ENCODE data around the gene GTPBP6.

The GTPBP6 gene

DNA sequence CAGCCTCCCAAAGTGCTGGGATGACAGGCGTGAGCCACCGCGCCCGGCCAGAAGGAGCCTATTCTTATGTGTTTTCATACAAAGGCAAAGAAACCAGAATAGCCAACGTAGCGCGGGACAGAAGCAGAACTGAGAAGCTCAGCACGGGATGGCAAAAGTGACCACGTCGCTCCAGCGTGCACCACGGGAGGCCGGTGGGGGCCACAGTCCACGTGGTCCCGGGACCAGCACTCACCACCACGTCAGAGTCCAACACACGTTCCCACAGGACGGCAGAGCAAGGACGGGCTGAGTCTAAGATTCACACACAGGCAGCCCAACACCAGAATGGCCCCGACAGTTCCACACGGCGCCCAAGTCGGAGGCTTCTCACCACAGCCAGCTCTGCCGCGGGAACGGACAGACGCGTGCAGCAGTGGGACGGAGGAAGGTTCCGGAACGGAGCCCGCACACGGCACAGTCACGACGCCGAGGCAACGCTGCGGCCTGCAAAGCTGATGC lies 18.8 kb upstream of the GTPBP6 start:
- H3K4me3 ChIP-seq (ENCODE audit: low read length in 2 of 2) = no peak overlapping the region
- H4K8ac ChIP-seq (ENCODE audit: low read depth, low read length) = no peak overlapping the region
- no peak overlapping the region for H3K9ac ChIP-seq (ENCODE audit: low read depth, low read length, poor library complexity)
- H3K18ac ChIP-seq (ENCODE audit: low read length) = no peak overlapping the region
- H3K36me3 ChIP-seq (replicated peaks in 1 of 2; ENCODE audit: control insufficient read depth in 2 of 2, insufficient read depth in 2 of 2, low read length in 2 of 2) = peaks cover 34 to 72% of the 10 kb centered on the region in 2 donors
- H2AK5ac ChIP-seq (ENCODE audit: low read depth, low read length) = no peak overlapping the region
- WGBS, 2 donors (ENCODE audit: extremely low coverage in 2 of 2, insufficient read length in 2 of 2, insufficient replicate concordance in 1 of 2) = no CpG with 5 or more reads among the region's 38 CpGs
- H2BK12ac ChIP-seq (ENCODE audit: low read length) = no peak overlapping the region
- H3K9me3 ChIP-seq (replicated peaks in 1 of 2; ENCODE audit: control insufficient read depth in 2 of 2, insufficient read depth in 1 of 2, low read depth in 1 of 2, low read length in 2 of 2) = peaks cover 9 to 14% of the 10 kb centered on the region in 2 donors
- H3K27me3 ChIP-seq (ENCODE audit: control insufficient read depth in 3 of 3, insufficient read depth in 3 of 3, low read depth in 1 of 3, low read length in 3 of 3) = no peaks in the 10 kb centered on the region
- no peak overlapping the region for H2BK120ac ChIP-seq (ENCODE audit: low read depth, low read length)
- H3K27ac ChIP-seq (replicated peaks; ENCODE audit: low read length) = no peak overlapping the region
- H3K14ac ChIP-seq (ENCODE audit: low read length) = no peak overlapping the region
- no peak for DNase-seq (ENCODE audit: low spot score)
- peak overlapping the region; percentile 37 for H3K4ac ChIP-seq (ENCODE audit: low read length)
- H3K23ac ChIP-seq (ENCODE audit: low read depth, low read length, poor library complexity) = no peak overlapping the region
- H3K79me1 ChIP-seq (ENCODE audit: low read depth, low read length) = peaks cover 8% of the 10 kb centered on the region
- no peak overlapping the region for H2BK5ac ChIP-seq (ENCODE audit: low read length)
- H2BK15ac ChIP-seq (ENCODE audit: low read length) = no peak overlapping the region
- H2AFZ ChIP-seq (ENCODE audit: low read length) = no peak overlapping the region
- H3K4me2 ChIP-seq (ENCODE audit: insufficient read depth, low read length, poor library complexity, severe bottlenecking) = no peak overlapping the region
- H3K4me1 ChIP-seq (ENCODE audit: control insufficient read depth in 2 of 2, insufficient read depth in 1 of 2, low read depth in 1 of 2, low read length in 2 of 2) = no peaks in the 10 kb centered on the region
- H4K91ac ChIP-seq (ENCODE audit: low read depth, low read length, poor library complexity) = no peak overlapping the region

DNA sequence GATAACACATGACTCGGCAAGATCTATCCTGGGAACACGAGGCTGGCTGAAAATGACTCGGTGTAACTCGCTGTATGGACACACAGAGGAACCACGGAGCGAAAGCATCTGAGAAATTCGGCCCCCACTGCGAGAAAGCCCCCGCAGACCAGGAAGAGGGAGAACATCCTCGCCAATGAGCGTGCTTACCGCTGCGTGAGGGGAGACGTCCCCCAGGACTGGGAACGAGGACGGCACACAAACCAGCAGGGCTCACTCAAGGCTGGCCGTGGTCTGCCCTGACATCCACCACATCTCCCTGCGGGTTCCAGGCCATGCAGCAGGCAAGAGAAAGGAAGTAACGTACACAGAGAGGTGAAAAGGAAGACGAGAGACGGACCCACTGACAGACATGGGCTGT lies 17.6 kb upstream of the GTPBP6 start:
- H3K79me1 ChIP-seq (ENCODE audit: low read depth, low read length) = peaks cover 9% of the 10 kb centered on the region
- H2BK12ac ChIP-seq (ENCODE audit: low read length) = no peak overlapping the region
- H4K91ac ChIP-seq (ENCODE audit: low read depth, low read length, poor library complexity) = peak overlapping the region; percentile 46
- DNase-seq (ENCODE audit: low spot score) = no peak
- H3K36me3 ChIP-seq (replicated peaks in 1 of 2; ENCODE audit: control insufficient read depth in 2 of 2, insufficient read depth in 2 of 2, low read length in 2 of 2) = peaks cover 34 to 63% of the 10 kb centered on the region in 2 donors
- no peak overlapping the region for H2AFZ ChIP-seq (ENCODE audit: low read length)
- H3K4me3 ChIP-seq (ENCODE audit: low read length in 2 of 2) = no peak overlapping the region
- no CpG with 5 or more reads among the region's 21 CpGs for WGBS, 2 donors (ENCODE audit: extremely low coverage in 2 of 2, insufficient read length in 2 of 2, insufficient replicate concordance in 1 of 2)
- no peak overlapping the region for H2BK120ac ChIP-seq (ENCODE audit: low read depth, low read length)
- H3K27me3 ChIP-seq (ENCODE audit: control insufficient read depth in 3 of 3, insufficient read depth in 3 of 3, low read depth in 1 of 3, low read length in 3 of 3) = no peaks in the 10 kb centered on the region
- peak overlapping the region; percentile 42 for H3K18ac ChIP-seq (ENCODE audit: low read length)
- H2BK15ac ChIP-seq (ENCODE audit: low read length) = no peak overlapping the region
- H3K23ac ChIP-seq (ENCODE audit: low read depth, low read length, poor library complexity) = no peak overlapping the region
- H4K8ac ChIP-seq (ENCODE audit: low read depth, low read length) = no peak overlapping the region
- H2AK5ac ChIP-seq (ENCODE audit: low read depth, low read length) = no peak overlapping the region
- no peak overlapping the region for H3K9ac ChIP-seq (ENCODE audit: low read depth, low read length, poor library complexity)
- H3K27ac ChIP-seq (replicated peaks; ENCODE audit: low read length) = no peak overlapping the region
- peaks cover 9 to 10% of the 10 kb centered on the region in 2 donors for H3K9me3 ChIP-seq (replicated peaks in 1 of 2; ENCODE audit: control insufficient read depth in 2 of 2, insufficient read depth in 1 of 2, low read depth in 1 of 2, low read length in 2 of 2)
- no peak overlapping the region for H3K4me2 ChIP-seq (ENCODE audit: insufficient read depth, low read length, poor library complexity, severe bottlenecking)
- H3K4me1 ChIP-seq (ENCODE audit: control insufficient read depth in 2 of 2, insufficient read depth in 1 of 2, low read depth in 1 of 2, low read length in 2 of 2) = peaks cover 1 to 4% of the 10 kb centered on the region in 2 donors
- H3K4ac ChIP-seq (ENCODE audit: low read length) = no peak overlapping the region
- no peak overlapping the region for H2BK5ac ChIP-seq (ENCODE audit: low read length)
- no peak overlapping the region for H3K14ac ChIP-seq (ENCODE audit: low read length)

DNA sequence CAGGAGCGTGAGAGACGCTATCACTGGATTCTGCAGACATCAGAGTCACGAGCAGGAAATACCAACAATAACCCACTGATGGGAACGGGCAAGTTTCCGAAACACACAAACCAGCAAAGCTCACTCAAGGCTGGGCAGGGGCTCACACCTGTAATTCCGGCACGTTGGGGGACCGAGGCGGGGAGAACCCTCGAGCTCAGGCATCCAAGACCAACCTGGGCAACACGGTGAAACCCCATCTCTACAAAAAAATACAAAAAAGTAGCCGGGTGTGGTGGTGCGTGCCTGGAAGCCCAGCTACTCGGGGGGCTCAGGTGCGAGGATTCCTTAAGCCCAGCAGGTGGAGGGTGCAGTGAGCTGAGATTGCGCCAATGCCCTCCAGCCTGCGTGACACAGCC lies 17.2 kb upstream of the GTPBP6 start:
- WGBS, 2 donors (ENCODE audit: extremely low coverage in 2 of 2, insufficient read length in 2 of 2, insufficient replicate concordance in 1 of 2) = no CpG with 5 or more reads among the region's 17 CpGs

DNA sequence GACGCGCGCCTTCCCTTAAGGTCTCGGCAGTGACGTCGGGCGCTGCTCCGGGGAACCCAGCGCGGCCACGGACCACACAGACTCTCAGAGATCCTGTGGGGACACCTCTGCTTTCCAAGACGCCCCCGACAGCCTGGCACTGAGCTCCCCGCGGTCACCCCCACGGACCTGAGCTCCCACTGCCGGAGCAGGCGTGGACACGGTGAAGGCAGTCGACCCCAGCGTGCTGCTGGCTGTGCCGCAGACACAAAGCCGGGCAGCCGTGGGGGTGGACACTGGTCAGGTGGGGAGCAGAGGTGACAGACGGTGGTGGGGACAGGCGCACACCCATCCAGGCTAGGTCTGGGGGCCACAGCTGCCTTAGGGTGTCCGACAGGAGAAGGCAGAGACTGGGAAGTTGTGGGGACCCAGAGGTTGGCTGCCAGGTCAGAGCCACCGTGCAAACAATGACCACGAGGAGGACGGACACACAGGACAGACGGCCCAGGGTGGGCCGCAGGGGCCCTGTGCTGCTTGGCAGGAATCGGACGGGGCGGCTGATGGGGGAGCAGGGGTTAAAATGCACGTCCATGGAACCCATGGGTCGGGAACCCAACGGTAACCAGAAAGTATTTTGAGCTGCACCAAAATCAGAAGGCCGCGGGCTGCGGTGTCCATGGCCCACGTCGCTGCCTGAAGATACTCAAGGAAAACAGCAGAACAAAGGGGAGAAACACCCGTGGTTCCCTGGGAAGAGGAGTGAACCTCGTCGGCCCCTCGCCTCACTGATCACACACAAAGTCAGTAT lies 16.6 kb upstream of the GTPBP6 start:
- no peak overlapping the region for H3K9ac ChIP-seq (ENCODE audit: low read depth, low read length, poor library complexity)
- no peak overlapping the region for H2BK120ac ChIP-seq (ENCODE audit: low read depth, low read length)
- peaks cover 12% of the 10 kb centered on the region for H3K79me1 ChIP-seq (ENCODE audit: low read depth, low read length)
- no peak for DNase-seq (ENCODE audit: low spot score)
- peak overlapping the region; percentile 87 for H2BK5ac ChIP-seq (ENCODE audit: low read length)
- no peak overlapping the region for H2BK15ac ChIP-seq (ENCODE audit: low read length)
- no peaks in the 10 kb centered on the region for H3K27me3 ChIP-seq (ENCODE audit: control insufficient read depth in 3 of 3, insufficient read depth in 3 of 3, low read depth in 1 of 3, low read length in 3 of 3)
- H3K14ac ChIP-seq (ENCODE audit: low read length) = peak overlapping the region; percentile 71
- H3K4ac ChIP-seq (ENCODE audit: low read length) = no peak overlapping the region
- no CpG with 5 or more reads among the region's 47 CpGs for WGBS, 2 donors (ENCODE audit: extremely low coverage in 2 of 2, insufficient read length in 2 of 2, insufficient replicate concordance in 1 of 2)
- peak overlapping the region; percentile 85 for H3K23ac ChIP-seq (ENCODE audit: low read depth, low read length, poor library complexity)
- no peak overlapping the region for H3K27ac ChIP-seq (replicated peaks; ENCODE audit: low read length)
- no peak overlapping the region for H4K8ac ChIP-seq (ENCODE audit: low read depth, low read length)
- no peak overlapping the region for H2AK5ac ChIP-seq (ENCODE audit: low read depth, low read length)
- H4K91ac ChIP-seq (ENCODE audit: low read depth, low read length, poor library complexity) = no peak overlapping the region
- no peak overlapping the region for H2BK12ac ChIP-seq (ENCODE audit: low read length)
- peaks cover 3 to 6% of the 10 kb centered on the region in 2 donors for H3K4me1 ChIP-seq (ENCODE audit: control insufficient read depth in 2 of 2, insufficient read depth in 1 of 2, low read depth in 1 of 2, low read length in 2 of 2)
- H3K9me3 ChIP-seq (replicated peaks in 1 of 2; ENCODE audit: control insufficient read depth in 2 of 2, insufficient read depth in 1 of 2, low read depth in 1 of 2, low read length in 2 of 2) = peaks cover 7 to 10% of the 10 kb centered on the region in 2 donors
- H2AFZ ChIP-seq (ENCODE audit: low read length) = no peak overlapping the region
- H3K36me3 ChIP-seq (replicated peaks in 1 of 2; ENCODE audit: control insufficient read depth in 2 of 2, insufficient read depth in 2 of 2, low read length in 2 of 2) = peaks cover 31 to 60% of the 10 kb centered on the region in 2 donors
- H3K18ac ChIP-seq (ENCODE audit: low read length) = peak overlapping the region; percentile 80
- H3K4me3 ChIP-seq (ENCODE audit: low read length in 2 of 2) = no peak overlapping the region
- H3K4me2 ChIP-seq (ENCODE audit: insufficient read depth, low read length, poor library complexity, severe bottlenecking) = no peak overlapping the region

More for the DNA sequence above, 17.2 kb upstream of the GTPBP6 start:
- Histone ChIP-seq H4K8ac (ENCODE audit: low read depth, low read length) (no peak overlapping the region), H3K9me3 (replicated peaks in 1 of 2; ENCODE audit: control insufficient read depth in 2 of 2, insufficient read depth in 1 of 2, low read depth in 1 of 2, low read length in 2 of 2) (peaks cover 9 to 10% of the 10 kb centered on the region in 2 donors), H3K9ac (ENCODE audit: low read depth, low read length, poor library complexity) (no peak overlapping the region), H4K91ac (ENCODE audit: low read depth, low read length, poor library complexity) (no peak overlapping the region), H3K79me1 (ENCODE audit: low read depth, low read length) (peaks cover 12% of the 10 kb centered on the region), H3K18ac (ENCODE audit: low read length) (no peak overlapping the region), H2BK5ac (ENCODE audit: low read length) (peak overlapping the region; percentile 87), H3K4ac (ENCODE audit: low read length) (no peak overlapping the region), H3K27ac (replicated peaks; ENCODE audit: low read length) (no peak overlapping the region), H3K27me3 (ENCODE audit: control insufficient read depth in 3 of 3, insufficient read depth in 3 of 3, low read depth in 1 of 3, low read length in 3 of 3) (no peaks in the 10 kb centered on the region), H2BK15ac (ENCODE audit: low read length) (no peak overlapping the region), H3K4me3 (ENCODE audit: low read length in 2 of 2) (no peak overlapping the region), H2BK12ac (ENCODE audit: low read length) (no peak overlapping the region), H2AK5ac (ENCODE audit: low read depth, low read length) (no peak overlapping the region), H2AFZ (ENCODE audit: low read length) (no peak overlapping the region), H3K14ac (ENCODE audit: low read length) (no peak overlapping the region), H2BK120ac (ENCODE audit: low read depth, low read length) (no peak overlapping the region), H3K23ac (ENCODE audit: low read depth, low read length, poor library complexity) (no peak overlapping the region), H3K4me2 (ENCODE audit: insufficient read depth, low read length, poor library complexity, severe bottlenecking) (no peak overlapping the region), H3K36me3 (replicated peaks in 1 of 2; ENCODE audit: control insufficient read depth in 2 of 2, insufficient read depth in 2 of 2, low read length in 2 of 2) (peaks cover 34 to 60% of the 10 kb centered on the region in 2 donors), H3K4me1 (ENCODE audit: control insufficient read depth in 2 of 2, insufficient read depth in 1 of 2, low read depth in 1 of 2, low read length in 2 of 2) (peaks cover 3 to 6% of the 10 kb centered on the region in 2 donors)
- DNase-seq (ENCODE audit: low spot score) = no peak

Data from neuronal stem cell (in vitro differentiated cells).